BJ (cell line): ENCODE results near the gene CACNA1F. TPM values are rescaled to one million over a fixed set of nuclear protein-coding genes. Genes with fewer than 3 reads are reported as not detected.

Experiments used
- CTCF ChIA-PET: fragments of 350-600 bp; formaldehyde crosslinking; extraction: SDS; loops from one replicate; lab custom pipeline; 2021; ENCODE audit warnings: antibody characterized with exemption, inconsistent platforms; lab: Yijun Ruan, JAX
- POLR2A ChIA-PET: fragments of 300-600 bp; sonication (Branson Sonifier 250); formaldehyde crosslinking; extraction: SDS; loops from one replicate; lab custom pipeline; 2021; ENCODE audit warnings: antibody characterized with exemption; lab: Charles Lee
- DNase-seq: peaks from one replicate; pipeline ENCODE4 v3.0.0-alpha.2; 2011; ENCODE audit warnings: low read depth
- H3K27me3 ChIP-seq: 2 replicates; pipeline ENCODE4 v1.6.0; 2011; ENCODE audit warnings: low read length; ENCODE audit not compliant: control insufficient read depth, insufficient read depth
- H3K36me3 ChIP-seq: 2 replicates; pipeline ENCODE4 v1.5.1; 2011; ENCODE audit warnings: low read length; ENCODE audit not compliant: control insufficient read depth, insufficient read depth
- H3K4me3 ChIP-seq: 2 replicates; pipeline ENCODE4 v1.5.1; 2011; ENCODE audit warnings: low read depth, mild to moderate bottlenecking, control low read depth, low read length
- polyA plus RNA-seq: library from polyadenylated mRNA; depleted of rRNA; stranded (reverse); fragments of >200 nt; gene quantifications from 2 replicates; pipeline ENCODE4 v1.2.3, GENCODE V29; 2011; rRNA removed
- TF ChIP-seq, protein P1 (sequence below): IDR thresholded peaks from 2 replicates; pipeline ENCODE4 v1.5.1; 2011; ENCODE audit warnings: low read depth, mild to moderate bottlenecking, control low read depth, inconsistent platforms, low read length, moderate library complexity; ENCODE audit not compliant: insufficient read depth

The CACNA1F gene
- polyA plus RNA-seq, 1 experiment, result 0.01 TPM

DNA sequence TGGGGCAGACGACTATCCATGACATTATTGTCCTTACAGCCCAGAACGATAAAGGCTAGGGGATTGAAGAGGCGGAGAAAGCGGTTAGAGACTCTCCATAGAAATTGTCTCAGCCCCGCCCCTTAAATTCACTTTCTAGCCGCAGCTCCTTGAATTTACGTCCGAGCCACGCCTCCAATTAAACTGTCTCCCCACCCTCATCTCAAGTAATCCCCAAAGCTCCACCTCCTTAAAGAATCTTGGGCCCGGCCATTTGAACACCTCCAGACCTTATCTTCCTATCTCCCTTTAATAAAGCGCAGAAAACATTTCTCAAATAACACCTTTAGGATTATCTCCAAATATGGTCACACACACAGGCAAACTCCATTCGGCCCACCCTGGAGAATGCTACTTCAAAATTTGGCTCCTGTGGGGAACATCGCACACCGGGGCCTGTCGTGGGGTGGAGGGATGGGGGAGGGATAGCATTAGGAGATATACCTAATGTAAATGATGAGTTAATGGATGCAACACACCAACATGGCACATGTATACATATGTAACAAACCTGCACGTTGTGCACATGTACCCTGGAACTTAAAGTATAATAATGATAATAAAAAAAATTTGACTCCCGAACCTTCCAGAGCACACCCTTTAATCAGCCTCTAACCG, 77.8 kb downstream of the CACNA1F start:
- CTCF ChIA-PET, result interaction anchor here (0.6 to 1.4 kb wide), 4 partner anchors 13 to 846 kb away, joined by 3 to 4 read pairs (median 4); no protein-coding TSS in a partner anchor
- POLR2A ChIA-PET, result interaction anchor here (0.6 to 0.7 kb wide), 2 partner anchors 234 to 418 kb away, joined by 3 to 9 read pairs; no protein-coding TSS in a partner anchor
- Histone ChIP-seq H3K4me3 (peak overlapping the region; percentile 32), H3K36me3 (no peaks in the 10 kb centered on the region), H3K27me3 (no peaks in the 10 kb centered on the region)
- no peak for DNase-seq
- TF ChIP-seq, protein P1, sequence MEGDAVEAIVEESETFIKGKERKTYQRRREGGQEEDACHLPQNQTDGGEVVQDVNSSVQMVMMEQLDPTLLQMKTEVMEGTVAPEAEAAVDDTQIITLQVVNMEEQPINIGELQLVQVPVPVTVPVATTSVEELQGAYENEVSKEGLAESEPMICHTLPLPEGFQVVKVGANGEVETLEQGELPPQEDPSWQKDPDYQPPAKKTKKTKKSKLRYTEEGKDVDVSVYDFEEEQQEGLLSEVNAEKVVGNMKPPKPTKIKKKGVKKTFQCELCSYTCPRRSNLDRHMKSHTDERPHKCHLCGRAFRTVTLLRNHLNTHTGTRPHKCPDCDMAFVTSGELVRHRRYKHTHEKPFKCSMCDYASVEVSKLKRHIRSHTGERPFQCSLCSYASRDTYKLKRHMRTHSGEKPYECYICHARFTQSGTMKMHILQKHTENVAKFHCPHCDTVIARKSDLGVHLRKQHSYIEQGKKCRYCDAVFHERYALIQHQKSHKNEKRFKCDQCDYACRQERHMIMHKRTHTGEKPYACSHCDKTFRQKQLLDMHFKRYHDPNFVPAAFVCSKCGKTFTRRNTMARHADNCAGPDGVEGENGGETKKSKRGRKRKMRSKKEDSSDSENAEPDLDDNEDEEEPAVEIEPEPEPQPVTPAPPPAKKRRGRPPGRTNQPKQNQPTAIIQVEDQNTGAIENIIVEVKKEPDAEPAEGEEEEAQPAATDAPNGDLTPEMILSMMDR, result no peak

Other genes starting within 250 kb of the CACNA1F start
- 23.4 and 23.5 TPM in 2 replicates for gene GRIPAP1, start 231.1 kb downstream of the CACNA1F start, polyA plus RNA-seq
- 20.8 and 26.4 TPM in 2 replicates for gene TFE3, start 190.0 kb downstream of the CACNA1F start, polyA plus RNA-seq
- gene CCDC120, start 174.3 kb downstream of the CACNA1F start, polyA plus RNA-seq, result 0.49 and 0.96 TPM in 2 replicates
- 41.4 and 48.8 TPM in 2 replicates for gene PRAF2, start 159.3 kb downstream of the CACNA1F start, polyA plus RNA-seq
- 107 and 165 TPM in 2 replicates for gene WDR45, start 153.5 kb downstream of the CACNA1F start, polyA plus RNA-seq
- 28.2 and 33.1 TPM in 2 replicates for gene GPKOW, start 109.6 kb downstream of the CACNA1F start, polyA plus RNA-seq
- gene MAGIX, start 70.6 kb downstream of the CACNA1F start, polyA plus RNA-seq, result 0.45 and 0.67 TPM in 2 replicates
- gene PLP2, start 61.4 kb downstream of the CACNA1F start, polyA plus RNA-seq, result 217 and 225 TPM in 2 replicates
- gene PRICKLE3, start 47.0 kb downstream of the CACNA1F start, polyA plus RNA-seq, result 4.0 and 6.9 TPM in 2 replicates
- 0.07 and 0.10 TPM in 2 replicates for gene SYP, start 33.1 kb downstream of the CACNA1F start, polyA plus RNA-seq
- 9.3 and 13.8 TPM in 2 replicates for gene CCDC22, start 2.1 kb upstream of the CACNA1F start, polyA plus RNA-seq
- 0.12 and 0.18 TPM in 2 replicates for gene FOXP3, start 31.4 kb upstream of the CACNA1F start, polyA plus RNA-seq
- 2.5 and 3.5 TPM in 2 replicates for gene PPP1R3F, start 36.5 kb upstream of the CACNA1F start, polyA plus RNA-seq
- gene GAGE10, start 70.3 kb upstream of the CACNA1F start, polyA plus RNA-seq, result not detected in 2 replicates
- not detected in 2 replicates for gene GAGE12J, start 88.7 kb upstream of the CACNA1F start, polyA plus RNA-seq
- not detected in 2 replicates for gene GAGE13, start 98.2 kb upstream of the CACNA1F start, polyA plus RNA-seq